Caco-2 (cell line): Measurements from ENCODE around the gene APBB1IP. TPM values are rescaled to one million over a fixed set of nuclear protein-coding genes. Genes with fewer than 3 reads are reported as not detected.

Experiments used
- BruUV-seq: library from RNA; stranded (reverse); fragments of 400-500 nt; replicated peaks from 2 replicates; lab custom pipeline; 2021; lab: Mats Ljungman, UMichigan
- CTCF ChIA-PET: fragments of 300-600 bp; sonication (Branson Sonifier 250); formaldehyde crosslinking; loops from one replicate; lab custom pipeline; 2022; ENCODE audit warnings: antibody characterized with exemption; lab: Charles Lee
- POLR2A ChIA-PET: fragments of 300-600 bp; sonication (Branson Sonifier 250); formaldehyde crosslinking; loops from one replicate; lab custom pipeline; 2022; ENCODE audit warnings: antibody characterized with exemption; lab: Charles Lee
- DNase-seq, 2 experiments: peaks; one replicate each; pipeline versions ENCODE4 v3.0.0 to v3.0.0-alpha.2; 2020 to 2022
- H3K27me3 ChIP-seq: replicated peaks from 2 replicates; pipeline ENCODE4 v1.6.0; 2011; ENCODE audit warnings: low read length; ENCODE audit not compliant: control insufficient read depth, insufficient read depth
- H3K36me3 ChIP-seq: 2 replicates; pipeline ENCODE4 v1.5.1; 2011; ENCODE audit warnings: low read length; ENCODE audit not compliant: control insufficient read depth, insufficient read depth
- H3K4me1 ChIP-seq: fragments of 250-450 bp; sonication (Bioruptor Pico); 2 replicates; pipeline ENCODE4 v1.5.1; 2020; ENCODE audit warnings: mild to moderate bottlenecking
- H3K4me3 ChIP-seq: 2 replicates; pipeline ENCODE4 v1.5.1; 2011; ENCODE audit warnings: low read depth, mild to moderate bottlenecking, control low read depth, low read length
- H3K9me3 ChIP-seq: fragments of 250-450 bp; sonication (Bioruptor Pico); 2 replicates; pipeline ENCODE4 v1.5.1; 2020; ENCODE audit warnings: mild to moderate bottlenecking, moderate library complexity
- H3K27ac Mint-ChIP-seq: one replicate; pipeline ENCODE4 v1.8.0; 2022; ENCODE audit warnings: mixed read lengths; ENCODE audit not compliant: unreplicated experiment
- H3K27me3 Mint-ChIP-seq: one replicate; pipeline ENCODE4 v1.8.0; 2022; ENCODE audit warnings: mixed read lengths; ENCODE audit not compliant: insufficient read depth, unreplicated experiment
- H3K36me3 Mint-ChIP-seq: one replicate; pipeline ENCODE4 v1.8.0; 2022; ENCODE audit warnings: mild to moderate bottlenecking, mixed read lengths; ENCODE audit not compliant: insufficient read depth, unreplicated experiment
- H3K4me1 Mint-ChIP-seq: one replicate; pipeline ENCODE4 v1.8.0; 2022; ENCODE audit warnings: low read depth, mixed read lengths; ENCODE audit not compliant: unreplicated experiment
- H3K4me3 Mint-ChIP-seq: one replicate; pipeline ENCODE4 v1.8.0; 2022; ENCODE audit warnings: mild to moderate bottlenecking, moderate library complexity, mixed read lengths; ENCODE audit not compliant: unreplicated experiment
- H3K9me3 Mint-ChIP-seq: one replicate; pipeline ENCODE4 v1.8.0; 2022; ENCODE audit warnings: mixed read lengths; ENCODE audit not compliant: unreplicated experiment
- intact Hi-C: fragments of 100-400 bp; cut with micrococcal nuclease; formaldehyde crosslinking; loops from one replicate; pipeline ENCODE4 v1.10.0; 2022; ENCODE audit not compliant: unreplicated experiment
- total RNA-seq: library from RNA; stranded (reverse); gene quantifications from 2 replicates; pipeline ENCODE4 v1.2.3, GENCODE V29; 2022
- TF ChIP-seq, protein P1 (sequence below), 2 experiments: fragments of 200-600 bp in 1 of 2; IDR thresholded peaks; 1 replicate in 1 of 2; 2 replicates in 1 of 2; pipeline versions ENCODE4 v1.5.1 to v1.8.0; 2011 to 2022; ENCODE audit warnings: antibody characterized with exemption in 1 of 2, control low read depth in 1 of 2, inconsistent platforms in 1 of 2, low read depth in 1 of 2, low read length in 1 of 2, mild to moderate bottlenecking in 1 of 2, moderate library complexity in 1 of 2; ENCODE audit not compliant: insufficient read depth in 1 of 2, severe bottlenecking in 1 of 2, unreplicated experiment in 1 of 2

APBB1IP gene
- total RNA-seq, 1 experiment from 2014 or later, result 0.14 TPM

DNA sequence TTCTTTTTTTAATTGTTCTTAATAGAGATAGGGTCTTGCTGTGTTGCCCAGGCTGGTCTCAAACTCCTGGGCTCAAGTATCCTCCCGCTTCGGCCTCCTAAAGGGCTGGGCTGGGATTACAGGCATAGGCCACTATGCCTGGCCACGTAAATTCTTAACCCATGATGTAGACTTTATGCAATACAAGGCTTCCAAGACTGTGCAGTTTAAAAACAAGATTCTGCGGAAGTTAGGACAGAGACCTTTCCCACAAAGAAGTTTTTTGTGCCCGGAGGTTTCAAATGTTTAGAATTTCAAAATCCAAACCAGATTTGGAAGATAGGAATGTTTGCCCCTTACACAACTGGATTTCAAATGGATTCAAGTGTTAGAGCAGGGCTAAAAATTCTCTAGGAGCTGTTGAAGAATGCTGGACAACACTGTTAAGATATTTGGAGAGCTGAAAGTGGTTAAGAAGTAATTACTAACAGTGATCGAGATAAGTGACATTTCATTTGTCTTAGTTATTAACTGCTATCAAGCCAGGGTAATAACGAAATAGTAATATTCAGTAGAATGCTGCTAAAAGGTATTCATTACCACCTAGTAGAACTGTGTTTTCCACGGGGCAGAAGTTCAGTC lies 7.4 kb downstream of the APBB1IP start:
- Mint-ChIP-seq H3K4me3 (no peak overlapping the region), H3K27me3 (no peaks in the 10 kb centered on the region), H3K27ac (no peak overlapping the region), H3K4me1 (peaks cover 5% of the 10 kb centered on the region), H3K9me3 (peaks cover 23% of the 10 kb centered on the region), H3K36me3 (no peaks in the 10 kb centered on the region)
- POLR2A ChIA-PET, result no interaction called here
- H3K4me1 ChIP-seq, result no peaks in the 10 kb centered on the region
- H3K4me3 ChIP-seq, result no peak overlapping the region
- CTCF ChIA-PET, result no interaction called here
- TF ChIP-seq, protein P1, sequence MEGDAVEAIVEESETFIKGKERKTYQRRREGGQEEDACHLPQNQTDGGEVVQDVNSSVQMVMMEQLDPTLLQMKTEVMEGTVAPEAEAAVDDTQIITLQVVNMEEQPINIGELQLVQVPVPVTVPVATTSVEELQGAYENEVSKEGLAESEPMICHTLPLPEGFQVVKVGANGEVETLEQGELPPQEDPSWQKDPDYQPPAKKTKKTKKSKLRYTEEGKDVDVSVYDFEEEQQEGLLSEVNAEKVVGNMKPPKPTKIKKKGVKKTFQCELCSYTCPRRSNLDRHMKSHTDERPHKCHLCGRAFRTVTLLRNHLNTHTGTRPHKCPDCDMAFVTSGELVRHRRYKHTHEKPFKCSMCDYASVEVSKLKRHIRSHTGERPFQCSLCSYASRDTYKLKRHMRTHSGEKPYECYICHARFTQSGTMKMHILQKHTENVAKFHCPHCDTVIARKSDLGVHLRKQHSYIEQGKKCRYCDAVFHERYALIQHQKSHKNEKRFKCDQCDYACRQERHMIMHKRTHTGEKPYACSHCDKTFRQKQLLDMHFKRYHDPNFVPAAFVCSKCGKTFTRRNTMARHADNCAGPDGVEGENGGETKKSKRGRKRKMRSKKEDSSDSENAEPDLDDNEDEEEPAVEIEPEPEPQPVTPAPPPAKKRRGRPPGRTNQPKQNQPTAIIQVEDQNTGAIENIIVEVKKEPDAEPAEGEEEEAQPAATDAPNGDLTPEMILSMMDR (IDR thresholded peaks at IDR 0.05; ENCODE audit: insufficient read depth in 1 of 2, low read depth in 1 of 2, low read length in 1 of 2, severe bottlenecking in 1 of 2, unreplicated experiment in 1 of 2), result no peak
- H3K9me3 ChIP-seq, result no peaks in the 10 kb centered on the region
- no peaks in the 10 kb centered on the region for H3K36me3 ChIP-seq
- intact Hi-C loops, result no loop called here
- no peak for DNase-seq
- no TSS peak for BruUV-seq
- no peaks in the 10 kb centered on the region for H3K27me3 ChIP-seq

DNA sequence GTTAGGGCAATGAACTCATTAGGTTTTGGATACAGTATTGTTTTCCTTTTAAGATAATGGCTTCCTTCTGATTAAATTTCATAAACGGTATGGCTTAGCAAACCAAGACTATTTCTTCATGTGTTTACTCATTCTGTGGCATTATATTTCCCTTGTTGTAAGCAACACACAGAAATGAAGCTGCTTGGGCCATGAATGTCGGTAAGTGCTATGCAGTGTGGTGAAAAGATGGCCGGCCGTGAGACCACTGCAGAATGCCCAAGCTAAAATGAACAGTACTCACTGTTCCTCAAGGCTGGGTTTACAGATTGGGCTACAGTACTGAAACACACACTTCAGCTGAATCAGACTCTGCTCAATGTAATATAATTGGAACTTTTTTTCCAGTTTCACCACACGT lies 8.1 kb downstream of the APBB1IP start:
- Mint-ChIP-seq H3K27me3 (no peaks in the 10 kb centered on the region), H3K4me3 (no peak overlapping the region), H3K27ac (no peak overlapping the region), H3K36me3 (no peaks in the 10 kb centered on the region), H3K4me1 (peaks cover 5% of the 10 kb centered on the region), H3K9me3 (peaks cover 23% of the 10 kb centered on the region)
- DNase-seq, result no peak
- intact Hi-C loops, result no loop called here
- BruUV-seq, result no TSS peak
- ChIA-PET POLR2A (no interaction called here), CTCF (no interaction called here)
- Histone ChIP-seq H3K27me3 (no peaks in the 10 kb centered on the region), H3K36me3 (no peaks in the 10 kb centered on the region), H3K9me3 (no peaks in the 10 kb centered on the region), H3K4me3 (no peak overlapping the region), H3K4me1 (no peaks in the 10 kb centered on the region)
- TF ChIP-seq, protein P1 (IDR thresholded peaks at IDR 0.05; ENCODE audit: insufficient read depth in 1 of 2, low read depth in 1 of 2, low read length in 1 of 2, severe bottlenecking in 1 of 2, unreplicated experiment in 1 of 2), result no peak

DNA sequence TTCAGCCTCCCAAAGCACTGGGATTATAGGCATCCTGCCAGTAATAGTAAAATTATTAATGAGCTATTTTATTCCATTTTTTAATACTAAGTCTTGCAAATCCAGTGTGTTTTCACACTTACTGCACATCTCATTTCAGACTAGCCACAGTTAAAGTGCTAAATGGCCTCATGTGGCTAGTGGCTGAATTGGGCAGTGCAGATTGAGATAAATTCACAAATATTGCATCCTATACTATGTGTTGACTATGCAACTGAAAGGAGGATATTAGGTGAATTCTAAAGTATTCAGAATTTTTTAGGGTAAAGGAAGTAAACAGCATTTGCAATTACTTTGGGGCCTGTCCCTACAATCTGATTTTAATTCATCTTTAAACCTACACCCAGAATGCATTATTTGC lies 10.2 kb downstream of the APBB1IP start:
- no peak overlapping the region for H3K4me3 ChIP-seq
- no peaks in the 10 kb centered on the region for H3K27me3 ChIP-seq
- POLR2A ChIA-PET, result no interaction called here
- Mint-ChIP-seq H3K4me1 (peaks cover 5% of the 10 kb centered on the region), H3K4me3 (no peak overlapping the region), H3K36me3 (no peaks in the 10 kb centered on the region), H3K9me3 (peaks cover 23% of the 10 kb centered on the region), H3K27me3 (no peaks in the 10 kb centered on the region), H3K27ac (no peak overlapping the region)
- no TSS peak for BruUV-seq
- H3K4me1 ChIP-seq, result no peaks in the 10 kb centered on the region
- DNase-seq, result no peak
- no peaks in the 10 kb centered on the region for H3K36me3 ChIP-seq
- intact Hi-C loops, result no loop called here
- CTCF ChIA-PET, result no interaction called here
- TF ChIP-seq, protein P1 (IDR thresholded peaks at IDR 0.05; ENCODE audit: insufficient read depth in 1 of 2, low read depth in 1 of 2, low read length in 1 of 2, severe bottlenecking in 1 of 2, unreplicated experiment in 1 of 2), result no peak
- no peaks in the 10 kb centered on the region for H3K9me3 ChIP-seq
